ENCODE measurements around the gene TLE4. TPM values are rescaled to one million over a fixed set of nuclear protein-coding genes. Genes with fewer than 3 reads are reported as not detected.

Gene TLE4
- total RNA-seq, 2 experiments from 2014 or later: 30.1 to 35.3 TPM

DNA sequence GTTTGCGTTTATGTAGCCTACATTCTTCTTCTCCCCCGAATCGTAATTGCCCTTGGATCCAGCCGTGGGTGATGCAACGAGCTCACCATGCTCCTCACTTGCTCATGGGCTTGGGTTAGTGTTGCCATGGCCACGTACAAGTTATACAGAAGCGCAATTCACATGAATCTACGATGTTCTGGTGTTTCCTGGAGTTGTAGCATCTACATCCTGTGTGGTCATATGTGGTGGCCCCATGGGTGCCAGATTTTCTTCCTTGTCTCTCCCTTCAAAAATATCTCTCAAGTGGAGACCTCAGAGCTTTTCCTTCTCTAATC, 115.3 kb downstream of the TLE4 start:
- DNase-seq: peak; percentile 56
- H3K9me3 Mint-ChIP-seq: no peaks in the 10 kb centered on the region
- H3K27me3 Mint-ChIP-seq: no peaks in the 10 kb centered on the region
- H3K4me1 Mint-ChIP-seq: peaks cover 36% of the 10 kb centered on the region
- H3K4me3 Mint-ChIP-seq: peak overlapping the region; percentile 3
- peaks cover 18% of the 10 kb centered on the region for H3K36me3 Mint-ChIP-seq
- H3K27ac Mint-ChIP-seq: peak overlapping the region; percentile 60

DNA sequence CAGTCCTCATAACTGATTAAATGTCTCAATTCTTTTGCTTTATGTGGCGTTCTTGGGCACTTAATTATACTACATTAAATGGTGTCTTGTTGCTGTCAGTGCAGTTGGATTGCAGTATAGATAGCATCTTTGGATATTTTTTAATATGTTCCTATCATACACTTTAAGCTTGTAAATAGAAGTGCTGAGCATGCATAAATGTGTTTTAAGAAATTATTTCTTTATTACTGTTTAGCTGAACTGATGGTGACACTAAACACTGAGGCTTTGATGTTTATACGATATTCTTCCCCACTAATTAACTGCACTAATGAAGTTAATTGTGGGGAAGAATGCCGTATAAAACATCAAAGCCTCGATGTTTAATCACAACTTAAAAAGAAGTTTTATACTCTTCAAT, 116.6 kb downstream of the TLE4 start:
- H3K27me3 Mint-ChIP-seq: no peaks in the 10 kb centered on the region
- H3K27ac Mint-ChIP-seq: no peak overlapping the region

DNA sequence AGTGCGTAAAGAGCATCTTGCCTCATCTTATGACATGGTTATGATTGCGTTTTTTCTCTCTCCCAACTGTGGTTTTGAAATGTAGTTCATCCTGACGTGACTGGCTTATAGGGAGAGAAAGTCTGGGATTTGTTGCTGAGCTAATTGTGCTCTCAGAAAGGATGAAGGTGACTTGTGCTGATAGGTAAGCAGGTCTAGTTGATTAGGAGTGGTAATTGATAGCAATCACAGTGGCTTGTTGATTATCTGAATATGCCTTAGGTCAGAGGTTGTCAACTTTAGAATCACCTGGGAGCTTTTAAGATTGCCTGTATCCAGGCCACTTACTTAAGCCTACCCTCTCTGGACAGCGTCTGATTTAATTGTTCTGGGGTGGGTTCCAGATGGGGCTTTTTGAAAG, 117.8 kb downstream of the TLE4 start:
- H3K4me3 Mint-ChIP-seq: no peak overlapping the region
- no peaks in the 10 kb centered on the region for H3K27me3 Mint-ChIP-seq
- DNase-seq: no peak
- H3K9me3 Mint-ChIP-seq: no peaks in the 10 kb centered on the region
- peaks cover 19% of the 10 kb centered on the region for H3K36me3 Mint-ChIP-seq
- H3K27ac Mint-ChIP-seq: no peak overlapping the region
- peaks cover 48% of the 10 kb centered on the region for H3K4me1 Mint-ChIP-seq

More for the DNA sequence above, 116.6 kb downstream of the TLE4 start:
- DNase-seq: no peak
- peaks cover 38% of the 10 kb centered on the region for H3K4me1 Mint-ChIP-seq
- H3K9me3 Mint-ChIP-seq: no peaks in the 10 kb centered on the region
- H3K36me3 Mint-ChIP-seq: peaks cover 16% of the 10 kb centered on the region
- no peak overlapping the region for H3K4me3 Mint-ChIP-seq

DNA sequence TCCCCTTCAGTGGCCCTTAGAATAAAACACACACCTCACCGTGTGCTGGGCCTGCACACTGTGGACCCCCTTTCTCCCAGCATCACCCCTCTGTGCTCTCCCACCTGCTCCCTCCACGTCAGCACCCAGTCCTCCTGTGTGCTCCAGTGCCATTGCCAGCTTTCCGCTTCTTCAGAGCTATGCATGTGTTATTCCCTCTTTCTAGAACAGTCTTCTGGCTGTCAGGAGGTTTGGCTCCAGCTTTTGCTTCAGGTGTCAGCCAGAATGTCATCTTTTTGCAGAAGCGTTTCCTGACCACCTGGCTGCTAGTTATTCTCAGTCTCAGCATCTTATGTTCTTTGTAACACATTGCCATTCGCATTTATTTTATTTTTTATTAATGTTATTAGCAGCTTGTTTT, 119.7 kb downstream of the TLE4 start:
- Mint-ChIP-seq H3K4me3 (no peak overlapping the region), H3K36me3 (peaks cover 19% of the 10 kb centered on the region), H3K9me3 (no peaks in the 10 kb centered on the region), H3K27me3 (no peaks in the 10 kb centered on the region), H3K27ac (no peak overlapping the region), H3K4me1 (peaks cover 54% of the 10 kb centered on the region)
- DNase-seq: no peak

DNA sequence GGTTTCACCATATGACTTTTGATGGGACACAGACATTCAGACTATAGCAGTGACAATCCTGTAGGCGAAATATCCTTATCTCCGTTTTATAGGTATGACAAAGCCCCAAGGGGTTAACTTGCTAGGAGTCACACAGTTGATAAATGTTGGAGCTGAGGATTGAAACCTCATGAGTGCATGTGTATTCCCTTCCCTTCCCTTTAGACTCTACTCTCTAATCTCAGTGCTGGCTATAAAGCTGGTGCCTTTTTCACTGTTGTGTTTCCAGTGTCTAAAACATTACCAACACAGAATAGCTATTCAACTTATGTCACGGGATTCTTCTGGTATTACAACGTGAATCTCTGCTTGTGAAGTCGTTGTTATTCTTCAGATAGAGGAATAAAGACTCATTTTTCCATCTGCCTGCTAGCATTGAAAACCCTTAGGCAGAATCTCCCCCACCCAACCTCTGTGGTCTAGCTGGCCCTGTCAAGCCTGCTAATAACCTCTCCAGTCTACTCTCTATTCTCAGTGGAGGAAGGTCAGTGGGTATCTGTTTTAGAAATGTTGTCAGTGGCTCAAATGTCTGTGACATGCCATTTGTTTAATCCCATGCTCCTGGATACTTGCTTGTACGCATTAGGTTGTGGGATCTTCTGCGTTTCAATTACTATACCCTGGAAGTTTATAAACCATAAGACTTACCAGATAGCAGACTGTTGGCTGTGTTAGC, 121.2 kb downstream of the TLE4 start:
- Mint-ChIP-seq H3K4me3 (no peak overlapping the region), H3K4me1 (peaks cover 50% of the 10 kb centered on the region), H3K9me3 (no peaks in the 10 kb centered on the region), H3K27ac (no peak overlapping the region), H3K27me3 (no peaks in the 10 kb centered on the region), H3K36me3 (peaks cover 12% of the 10 kb centered on the region)
- no peak for DNase-seq

DNA sequence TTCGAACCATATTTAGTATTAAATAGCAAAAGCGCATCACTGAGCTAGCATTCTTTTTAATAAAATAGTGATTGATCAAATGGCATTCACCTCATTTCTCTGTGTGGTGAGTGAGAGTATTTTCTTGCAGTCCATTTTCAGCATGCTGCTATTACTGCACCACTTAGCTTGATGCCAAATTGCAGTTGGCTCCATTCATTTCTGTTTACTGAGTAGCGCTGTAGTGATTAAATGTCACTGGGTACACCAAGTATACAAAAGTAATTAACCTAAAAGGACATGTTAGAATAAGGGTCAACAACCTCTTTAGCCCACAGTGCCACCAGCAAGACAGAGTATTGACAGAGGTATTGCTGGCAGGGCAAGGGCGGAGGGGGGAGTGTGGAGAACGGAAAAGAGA, 122.0 kb downstream of the TLE4 start:
- no peak for DNase-seq
- H3K27me3 Mint-ChIP-seq: no peaks in the 10 kb centered on the region
- peaks cover 49% of the 10 kb centered on the region for H3K4me1 Mint-ChIP-seq
- no peak overlapping the region for H3K4me3 Mint-ChIP-seq
- H3K9me3 Mint-ChIP-seq: no peaks in the 10 kb centered on the region
- H3K36me3 Mint-ChIP-seq: peaks cover 10% of the 10 kb centered on the region
- no peak overlapping the region for H3K27ac Mint-ChIP-seq

DNA sequence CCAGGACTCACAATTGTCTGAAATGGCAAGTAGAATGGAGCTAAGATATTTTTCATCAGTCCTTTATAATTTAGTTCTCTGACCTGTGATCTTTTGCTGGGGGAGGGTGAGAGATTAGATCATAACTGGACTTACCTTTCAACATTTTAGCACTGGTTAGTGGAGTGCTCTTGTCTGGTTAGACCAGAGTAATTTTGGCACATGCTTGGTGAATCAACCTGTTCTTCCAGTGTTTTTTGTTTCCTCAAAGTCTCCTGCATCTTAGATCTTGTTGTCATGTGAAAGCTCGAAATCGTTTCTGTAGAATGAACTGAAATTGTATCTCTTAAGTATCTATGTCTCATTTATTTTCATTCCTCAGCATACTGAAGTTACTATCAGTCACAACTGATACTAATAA, 122.4 kb downstream of the TLE4 start:
- H3K4me1 Mint-ChIP-seq: peaks cover 52% of the 10 kb centered on the region
- DNase-seq: no peak
- no peak overlapping the region for H3K4me3 Mint-ChIP-seq
- H3K9me3 Mint-ChIP-seq: no peaks in the 10 kb centered on the region
- H3K36me3 Mint-ChIP-seq: peaks cover 8% of the 10 kb centered on the region
- no peak overlapping the region for H3K27ac Mint-ChIP-seq
- no peaks in the 10 kb centered on the region for H3K27me3 Mint-ChIP-seq

DNA sequence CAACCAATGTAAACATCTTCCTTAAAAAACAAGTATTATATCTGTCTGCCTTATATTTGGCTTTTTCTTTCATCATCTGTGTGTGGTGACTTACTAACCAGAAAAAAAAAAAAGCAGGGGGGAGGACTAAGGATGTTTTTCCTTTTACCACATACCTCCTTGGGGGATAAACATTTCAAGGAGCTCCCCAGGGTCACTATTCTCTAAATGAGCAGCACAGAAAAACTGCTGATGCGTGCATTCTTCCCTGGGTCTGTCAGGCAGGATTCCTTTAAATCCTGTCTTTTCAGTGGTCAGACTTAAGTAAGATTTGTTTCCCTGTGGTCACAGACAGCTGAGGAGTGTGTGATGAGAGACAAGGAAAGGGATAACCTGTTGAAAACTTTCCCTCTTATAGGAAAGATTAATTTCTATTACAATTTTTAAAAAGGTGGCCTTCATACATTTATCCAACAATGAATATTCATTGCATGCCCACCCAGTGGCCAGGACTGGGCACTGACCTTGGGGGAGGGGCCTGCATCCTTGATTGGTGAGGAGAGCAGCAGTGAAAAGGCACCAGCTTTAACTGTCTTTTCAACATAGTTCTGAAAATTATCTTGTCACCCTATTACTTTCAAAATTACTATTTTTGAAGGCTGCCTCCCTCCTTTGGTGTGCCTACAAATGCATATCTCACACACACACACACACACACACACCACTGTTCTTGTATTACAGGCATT, 123.1 kb downstream of the TLE4 start:
- DNase-seq: no peak
- Mint-ChIP-seq H3K27ac (no peak overlapping the region), H3K4me1 (peaks cover 58% of the 10 kb centered on the region), H3K9me3 (no peaks in the 10 kb centered on the region), H3K4me3 (no peak overlapping the region), H3K36me3 (peaks cover 14% of the 10 kb centered on the region), H3K27me3 (no peaks in the 10 kb centered on the region)

DNA sequence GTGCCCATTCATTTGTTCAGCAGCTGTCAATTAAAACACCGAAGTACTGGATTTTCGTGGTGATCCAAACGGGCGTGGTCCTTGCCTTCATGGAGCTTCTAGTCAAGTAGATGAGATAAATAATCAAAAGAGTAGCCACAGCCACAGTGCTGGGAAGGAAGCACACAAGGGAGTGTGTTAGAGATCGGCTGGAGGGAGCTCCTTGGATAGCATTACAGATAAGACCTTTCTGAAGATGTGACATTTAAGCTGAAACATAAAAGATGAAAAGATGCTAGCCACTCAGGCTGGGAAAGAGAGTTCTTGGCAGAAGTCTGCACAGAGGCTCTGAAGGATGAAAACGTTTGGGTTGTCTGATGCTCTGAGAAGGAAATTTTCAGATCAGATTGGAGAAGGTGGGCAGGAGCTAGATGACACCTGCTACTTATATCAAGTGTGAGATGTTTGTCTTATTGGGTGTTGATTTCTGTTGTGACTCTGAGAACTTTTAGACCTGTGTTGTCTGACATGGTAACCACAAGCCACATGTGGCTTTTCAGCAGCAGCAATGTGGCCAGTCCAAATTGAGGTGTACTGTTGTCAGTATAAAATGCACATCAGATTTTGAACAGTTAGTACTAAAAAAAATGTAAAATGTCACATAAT, 123.9 kb downstream of the TLE4 start:
- no peaks in the 10 kb centered on the region for H3K27me3 Mint-ChIP-seq
- H3K4me3 Mint-ChIP-seq: no peak overlapping the region
- no peak overlapping the region for H3K27ac Mint-ChIP-seq
- DNase-seq: no peak
- H3K4me1 Mint-ChIP-seq: peaks cover 66% of the 10 kb centered on the region
- peaks cover 14% of the 10 kb centered on the region for H3K36me3 Mint-ChIP-seq
- no peaks in the 10 kb centered on the region for H3K9me3 Mint-ChIP-seq

DNA sequence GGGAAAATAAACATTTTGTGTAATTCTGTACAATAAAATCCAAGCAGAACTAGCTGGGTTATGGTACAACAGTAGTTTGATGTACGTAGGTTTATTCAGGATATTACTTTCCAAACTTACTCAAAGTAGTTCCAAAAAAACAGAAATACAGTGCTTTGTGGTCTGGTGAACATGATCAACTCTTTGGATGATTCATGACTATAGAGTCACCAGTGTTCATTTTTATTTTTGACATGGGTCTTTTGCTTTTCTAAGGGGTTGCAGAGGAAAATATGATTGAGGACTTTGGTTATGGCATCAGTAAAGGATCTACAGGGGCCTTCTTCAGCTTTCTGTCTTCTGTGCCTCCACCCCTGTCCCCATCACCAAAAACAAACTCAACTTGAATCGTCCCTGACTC, 127.2 kb downstream of the TLE4 start:
- no peaks in the 10 kb centered on the region for H3K9me3 Mint-ChIP-seq
- peaks cover 47% of the 10 kb centered on the region for H3K4me1 Mint-ChIP-seq
- no peaks in the 10 kb centered on the region for H3K27me3 Mint-ChIP-seq
- peaks cover 13% of the 10 kb centered on the region for H3K36me3 Mint-ChIP-seq
- no peak for DNase-seq
- no peak overlapping the region for H3K27ac Mint-ChIP-seq
- H3K4me3 Mint-ChIP-seq: no peak overlapping the region

DNA sequence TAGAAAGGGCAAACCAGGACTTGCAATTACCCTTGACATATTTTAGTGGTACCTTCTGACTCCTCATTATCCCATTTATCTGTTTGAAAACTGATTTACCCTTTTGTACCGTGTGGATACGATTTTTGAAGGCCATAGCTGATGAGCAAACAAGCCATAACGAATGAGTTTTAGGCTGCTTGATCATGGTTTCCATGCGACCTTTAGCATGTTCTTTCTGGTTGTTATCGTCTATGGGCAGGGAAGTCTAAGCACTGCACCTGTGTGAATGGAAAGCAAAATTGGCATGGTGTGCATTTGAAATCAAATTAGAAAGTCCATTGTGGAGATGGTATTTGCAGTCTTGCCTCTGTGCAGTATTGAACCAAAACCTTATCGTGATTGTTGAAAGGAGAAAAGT, 127.7 kb downstream of the TLE4 start:
- H3K27me3 Mint-ChIP-seq: no peaks in the 10 kb centered on the region
- DNase-seq: no peak
- no peak overlapping the region for H3K4me3 Mint-ChIP-seq
- peaks cover 42% of the 10 kb centered on the region for H3K4me1 Mint-ChIP-seq
- peaks cover 2% of the 10 kb centered on the region for H3K9me3 Mint-ChIP-seq
- H3K36me3 Mint-ChIP-seq: peaks cover 17% of the 10 kb centered on the region
- no peak overlapping the region for H3K27ac Mint-ChIP-seq

DNA sequence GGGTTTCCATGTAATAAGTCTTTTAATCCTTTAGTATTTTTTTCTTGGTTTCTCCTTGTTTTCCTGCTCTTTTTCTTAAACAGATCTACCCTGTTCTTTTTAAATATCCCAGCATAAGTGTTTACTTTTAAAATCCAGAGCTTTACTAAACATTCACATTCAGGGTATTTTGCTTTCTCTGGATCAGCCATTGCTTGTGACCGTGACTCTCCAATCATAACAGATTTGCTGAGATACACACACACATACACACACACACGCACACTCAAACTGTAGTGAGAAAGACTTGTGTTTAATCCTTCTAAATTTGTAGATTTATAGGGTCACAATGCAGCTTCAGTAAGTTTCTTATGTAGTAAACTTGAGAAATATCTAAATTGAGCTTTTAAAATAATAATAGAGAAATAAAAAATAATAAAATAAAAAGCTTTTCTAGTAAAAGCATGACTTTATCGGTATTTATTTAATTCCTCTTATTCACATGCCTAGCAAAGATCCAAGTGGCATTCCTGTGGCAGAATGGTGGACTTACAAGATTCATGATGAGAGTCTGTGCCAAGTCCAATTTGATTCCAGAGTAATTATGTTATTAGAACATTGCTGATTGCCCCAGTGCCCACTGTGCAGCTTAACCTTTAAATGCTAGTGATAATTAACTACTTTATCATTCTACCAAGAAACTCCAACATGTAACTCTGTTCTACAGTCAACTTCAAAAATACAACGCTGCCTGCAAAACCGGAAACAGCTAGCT, 129.0 kb downstream of the TLE4 start:
- Mint-ChIP-seq H3K27me3 (no peaks in the 10 kb centered on the region), H3K9me3 (peaks cover 2% of the 10 kb centered on the region), H3K4me1 (peaks cover 29% of the 10 kb centered on the region), H3K4me3 (no peak overlapping the region), H3K27ac (no peak overlapping the region), H3K36me3 (peaks cover 21% of the 10 kb centered on the region)
- no peak for DNase-seq

DNA sequence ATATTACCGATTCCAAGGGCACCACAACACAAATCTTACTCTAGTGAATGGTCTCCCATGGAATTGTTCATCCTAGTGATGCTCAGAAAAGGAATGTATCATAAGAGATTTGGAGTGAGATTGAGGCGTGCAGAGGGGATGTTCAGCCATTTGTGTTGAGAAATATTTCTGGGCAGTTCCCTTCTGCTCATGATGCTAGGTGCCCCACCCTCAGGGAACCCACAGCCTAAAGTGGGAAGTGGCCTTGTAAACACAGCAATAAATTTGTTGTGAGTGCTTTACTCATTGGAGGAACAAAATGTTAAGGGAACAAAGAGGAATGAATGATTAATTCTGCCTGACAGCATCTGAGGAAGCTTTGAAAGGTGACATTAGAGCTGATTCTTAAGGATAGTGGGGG, 129.9 kb downstream of the TLE4 start:
- Mint-ChIP-seq H3K27me3 (no peaks in the 10 kb centered on the region), H3K4me3 (no peak overlapping the region), H3K36me3 (peaks cover 22% of the 10 kb centered on the region), H3K27ac (no peak overlapping the region), H3K4me1 (peaks cover 27% of the 10 kb centered on the region), H3K9me3 (peaks cover 2% of the 10 kb centered on the region)
- DNase-seq: no peak

DNA sequence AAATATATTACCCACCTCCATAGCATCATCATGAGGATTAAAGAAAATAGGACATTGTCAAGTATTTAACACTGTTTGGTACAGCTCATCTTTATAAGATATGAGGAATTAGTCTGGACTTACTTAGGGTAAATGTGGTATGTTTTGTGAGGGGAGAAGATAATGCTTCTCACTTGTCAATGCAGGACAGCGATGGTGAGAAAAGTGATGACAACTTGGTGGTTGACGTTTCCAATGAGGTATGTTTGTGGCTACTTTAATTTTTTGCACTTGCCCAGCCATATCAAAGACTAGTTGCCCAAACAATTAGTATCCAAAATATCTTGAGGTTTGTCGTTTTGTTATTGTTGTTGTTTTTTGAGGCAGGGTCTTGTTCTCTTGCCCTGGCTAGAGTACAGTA, 133.9 kb downstream of the TLE4 start:
- Mint-ChIP-seq H3K27me3 (no peaks in the 10 kb centered on the region), H3K4me3 (no peak overlapping the region), H3K36me3 (peaks cover 37% of the 10 kb centered on the region), H3K4me1 (no peaks in the 10 kb centered on the region), H3K27ac (no peak overlapping the region), H3K9me3 (peaks cover 2% of the 10 kb centered on the region)
- DNase-seq: no peak

DNA sequence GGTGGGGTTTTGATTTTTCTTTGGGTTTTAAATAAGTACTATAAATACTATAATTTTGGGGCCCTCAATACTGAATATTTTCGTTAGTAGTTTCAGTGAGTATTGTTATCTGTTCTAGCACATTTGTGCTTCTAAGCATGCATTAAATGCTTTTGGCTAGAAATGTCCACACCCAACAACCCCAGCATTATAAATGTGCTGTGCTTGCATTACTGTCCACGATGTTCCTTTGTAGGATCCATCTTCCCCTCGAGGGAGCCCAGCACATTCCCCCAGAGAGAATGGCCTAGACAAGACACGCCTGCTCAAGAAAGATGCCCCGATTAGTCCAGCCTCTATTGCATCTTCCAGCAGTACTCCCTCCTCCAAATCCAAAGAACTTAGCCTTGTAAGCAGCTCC, 134.7 kb downstream of the TLE4 start:
- DNase-seq: no peak
- no peak overlapping the region for H3K27ac Mint-ChIP-seq
- H3K27me3 Mint-ChIP-seq: no peaks in the 10 kb centered on the region
- H3K4me1 Mint-ChIP-seq: no peaks in the 10 kb centered on the region
- H3K9me3 Mint-ChIP-seq: peaks cover 2% of the 10 kb centered on the region
- no peak overlapping the region for H3K4me3 Mint-ChIP-seq
- H3K36me3 Mint-ChIP-seq: peaks cover 42% of the 10 kb centered on the region
